ENCODE measurements around the gene NRXN3.

GRCh38 chr14:79373451-79373850 is 1203.3 kb downstream of the NRXN3 start:
- TF ChIP-seq EZH2 (IDR thresholded peaks at IDR 0.05; ENCODE audit: insufficient read depth, poor library complexity, severe bottlenecking) (no peak), EZH2phosphoT487 (IDR thresholded peaks at IDR 0.05; ENCODE audit: insufficient read depth, low read depth) (no peak)
